HG03457 (cell line): ENCODE data around the gene MICAL3.
"Not testable (repeated sequence)": the region's sequence is repeated elsewhere in the genome, so short reads cannot be mapped to it uniquely, and the experiment has no call there.

Source experiments
- ATAC-seq: cut with Tn5 transposase; IDR thresholded peaks from one replicate; pipeline ENCODE4 v1.9.1; 2021; ENCODE audit warnings: moderate number of reproducible peaks; ENCODE audit not compliant: unreplicated experiment

MICAL3 gene

GRCh38 chr22:18059473-18059872 is 35.1 kb upstream of the MICAL3 start:
- no peak for ATAC-seq

DNA sequence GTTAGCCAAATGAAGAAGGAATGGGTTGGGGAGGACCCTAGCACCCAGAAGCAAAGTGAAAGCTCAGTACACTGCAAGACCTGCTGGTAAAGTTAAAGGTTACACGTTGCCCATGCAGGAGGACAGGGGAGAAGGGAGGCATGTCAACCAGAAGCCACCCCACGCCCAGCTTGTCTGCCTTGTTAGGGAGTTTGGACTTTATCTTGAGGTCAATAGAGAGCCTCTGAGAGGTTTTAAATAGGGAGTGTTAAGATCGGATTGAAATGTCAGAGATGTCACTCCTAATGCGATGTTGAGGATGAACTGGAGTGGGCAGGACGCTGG is 34.7 kb upstream of the MICAL3 start:
- ATAC-seq: no peak

DNA sequence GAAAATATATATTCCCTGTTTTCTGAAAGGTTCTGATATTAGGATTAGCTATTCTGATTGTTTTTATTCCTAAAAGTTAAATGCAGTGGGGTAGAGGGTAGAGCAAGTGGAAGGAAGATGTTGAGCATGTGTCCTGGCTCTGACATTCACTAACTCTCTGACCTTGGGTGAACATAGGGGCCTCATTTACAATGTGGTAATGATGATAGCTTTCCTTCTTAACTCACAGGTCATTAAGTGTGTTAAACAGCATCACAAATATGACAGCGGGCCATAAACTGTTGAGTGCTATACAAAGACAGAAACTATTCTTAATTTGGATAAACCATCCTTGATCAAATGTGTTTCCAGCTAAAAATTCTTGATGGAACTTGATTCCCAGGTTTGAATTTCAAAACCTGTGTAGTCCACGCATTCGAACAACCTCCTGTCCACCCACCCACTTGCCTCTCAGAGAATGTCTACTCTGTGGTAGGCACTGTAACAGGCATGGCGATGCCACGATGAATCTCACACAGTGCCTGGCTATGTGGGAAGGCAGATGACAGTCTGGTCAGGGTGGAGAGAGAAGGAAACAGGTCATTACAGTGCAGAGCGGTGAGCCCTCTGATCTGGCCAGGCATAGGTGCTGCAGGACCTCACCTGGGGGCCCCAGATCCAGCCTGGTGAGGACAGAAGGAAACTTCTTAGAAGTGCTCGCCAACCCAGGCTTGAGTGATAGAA is 34.2 kb upstream of the MICAL3 start:
- ATAC-seq: no peak

- ATAC-seq: no peak
These were observed 33.3 kb upstream of the MICAL3 start for GRCh38 chr22:18057568-18058209.

DNA sequence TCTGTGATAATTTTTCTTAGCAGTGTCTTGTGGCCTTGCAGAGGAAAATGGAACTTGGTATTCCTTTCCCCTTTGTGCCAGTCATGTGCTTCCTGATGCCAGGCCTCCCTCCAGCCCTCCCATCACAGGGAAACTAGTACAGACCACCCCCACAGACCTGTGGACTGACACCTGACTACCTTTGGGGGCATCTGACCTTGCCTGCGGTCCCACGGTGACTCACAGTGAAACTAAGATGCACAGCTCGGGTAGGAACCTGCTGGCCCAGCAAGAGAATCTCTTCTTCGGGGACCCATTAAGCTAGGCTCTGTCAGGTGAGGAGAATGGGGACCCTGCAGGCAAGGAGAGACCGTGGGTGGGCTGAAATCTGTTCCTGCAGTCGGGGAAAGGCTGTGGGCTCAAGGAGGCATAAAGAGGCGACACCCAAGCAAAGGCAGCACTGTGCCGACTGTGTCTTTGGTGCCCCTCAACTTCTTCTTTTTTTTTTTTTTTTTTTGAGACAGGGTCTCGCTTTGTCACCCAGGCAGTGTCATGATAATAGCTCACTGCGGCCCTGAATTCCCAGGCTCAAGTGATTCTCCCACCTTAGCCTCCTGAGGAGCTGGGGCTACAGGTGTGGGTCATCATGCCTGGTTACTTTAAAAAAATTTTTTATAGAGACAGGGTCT is 32.6 kb upstream of the MICAL3 start:
- ATAC-seq: no peak

GRCh38 chr22:18056161-18056666 is 31.9 kb upstream of the MICAL3 start:
- ATAC-seq: no peak

DNA sequence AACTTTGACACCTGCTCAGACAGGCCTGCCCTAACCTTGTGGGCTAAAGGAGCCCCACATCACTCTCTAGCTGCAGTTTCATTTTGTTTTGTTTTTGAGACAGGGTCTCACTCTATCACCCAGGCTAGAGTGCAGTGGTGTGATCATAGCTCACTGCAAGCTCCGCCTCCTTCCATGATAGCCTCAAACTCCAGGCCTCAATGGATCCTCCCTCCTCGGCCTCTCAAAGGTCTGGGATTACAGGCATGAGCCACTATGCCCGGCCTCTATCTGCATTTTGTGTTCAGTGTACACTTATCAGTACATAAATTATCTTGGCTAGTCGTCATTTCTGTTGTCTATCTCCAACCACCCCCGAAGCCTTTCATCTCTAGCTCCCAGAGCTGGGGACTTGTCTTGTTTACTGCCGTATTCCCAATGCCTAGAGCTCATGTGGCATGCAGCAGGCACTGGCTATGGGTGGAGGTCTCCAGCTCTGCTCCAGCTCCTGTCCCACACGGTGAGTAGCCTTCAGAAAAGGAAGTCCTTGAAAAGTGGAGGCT is 31.3 kb upstream of the MICAL3 start:
- no peak for ATAC-seq

- not testable (repeated sequence) for ATAC-seq
These were observed 29.0 kb upstream of the MICAL3 start for GRCh38 chr22:18053216-18053946.

DNA sequence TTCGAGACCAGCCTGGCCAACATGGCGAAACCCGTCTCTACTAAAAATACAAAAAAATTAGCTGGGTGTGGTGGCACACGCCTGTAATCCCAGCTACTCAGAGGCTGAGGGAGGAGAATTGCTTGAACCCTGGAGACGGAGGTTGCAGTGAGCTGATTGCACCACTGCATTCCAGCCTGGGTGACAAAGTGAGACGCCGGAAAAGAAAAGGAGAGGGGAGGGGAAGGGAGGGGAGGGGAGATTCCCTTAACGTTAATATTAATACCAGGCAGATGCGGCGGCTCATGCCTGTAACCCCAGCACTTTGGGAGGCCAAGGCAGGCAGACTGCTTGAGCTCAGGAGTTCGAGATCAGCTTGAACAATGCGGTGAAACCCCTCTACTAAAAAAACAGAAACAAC is 26.8 kb upstream of the MICAL3 start:
- not testable (repeated sequence) for ATAC-seq

DNA sequence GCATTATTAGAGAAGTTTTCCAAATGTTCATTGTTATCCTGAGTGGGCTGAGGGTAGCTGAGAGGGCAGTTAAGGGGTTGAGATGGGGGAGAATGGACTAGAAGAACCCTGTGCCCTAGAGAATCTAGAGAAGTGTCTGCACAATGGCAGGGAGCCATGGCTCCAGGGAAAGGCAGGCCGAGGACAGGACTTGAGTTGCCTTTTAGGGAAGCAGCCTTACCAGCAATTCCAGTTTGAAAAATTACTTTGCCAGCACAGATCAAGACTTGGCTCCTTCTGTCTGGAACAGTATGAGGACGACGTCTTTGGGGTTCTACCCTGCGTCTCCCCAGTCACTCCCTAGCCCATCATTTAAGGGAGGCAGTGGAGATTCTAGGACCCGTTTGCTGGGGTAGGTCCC is 25.7 kb upstream of the MICAL3 start:
- ATAC-seq: no peak

DNA sequence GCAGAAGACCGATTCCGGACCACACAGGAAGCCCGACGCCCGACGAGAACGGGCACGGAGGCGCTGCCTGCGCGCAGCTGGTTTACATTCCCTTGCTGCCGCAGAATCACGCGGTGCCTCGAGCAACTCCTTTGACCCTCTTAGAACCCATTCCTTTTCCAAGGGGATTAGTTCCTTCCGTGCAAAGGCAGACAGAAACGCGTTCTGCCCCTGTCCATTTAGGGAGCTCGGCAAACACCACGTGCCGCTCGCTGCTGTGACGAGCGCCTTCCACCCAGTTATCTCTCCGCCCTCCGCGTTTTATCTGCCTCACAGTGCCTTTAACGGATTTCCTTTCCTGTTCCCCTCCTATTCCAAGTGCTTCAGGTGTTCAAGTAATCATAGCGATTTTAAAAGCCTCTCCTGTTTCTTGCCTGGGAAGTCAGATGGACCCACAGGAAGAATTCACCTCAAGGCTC is 24.1 kb upstream of the MICAL3 start:
- ATAC-seq: no peak

GRCh38 chr22:18048041-18048440 is 23.7 kb upstream of the MICAL3 start:
- no peak for ATAC-seq

- no peak for ATAC-seq
These were observed 21.4 kb upstream of the MICAL3 start for GRCh38 chr22:18045794-18046193.

DNA sequence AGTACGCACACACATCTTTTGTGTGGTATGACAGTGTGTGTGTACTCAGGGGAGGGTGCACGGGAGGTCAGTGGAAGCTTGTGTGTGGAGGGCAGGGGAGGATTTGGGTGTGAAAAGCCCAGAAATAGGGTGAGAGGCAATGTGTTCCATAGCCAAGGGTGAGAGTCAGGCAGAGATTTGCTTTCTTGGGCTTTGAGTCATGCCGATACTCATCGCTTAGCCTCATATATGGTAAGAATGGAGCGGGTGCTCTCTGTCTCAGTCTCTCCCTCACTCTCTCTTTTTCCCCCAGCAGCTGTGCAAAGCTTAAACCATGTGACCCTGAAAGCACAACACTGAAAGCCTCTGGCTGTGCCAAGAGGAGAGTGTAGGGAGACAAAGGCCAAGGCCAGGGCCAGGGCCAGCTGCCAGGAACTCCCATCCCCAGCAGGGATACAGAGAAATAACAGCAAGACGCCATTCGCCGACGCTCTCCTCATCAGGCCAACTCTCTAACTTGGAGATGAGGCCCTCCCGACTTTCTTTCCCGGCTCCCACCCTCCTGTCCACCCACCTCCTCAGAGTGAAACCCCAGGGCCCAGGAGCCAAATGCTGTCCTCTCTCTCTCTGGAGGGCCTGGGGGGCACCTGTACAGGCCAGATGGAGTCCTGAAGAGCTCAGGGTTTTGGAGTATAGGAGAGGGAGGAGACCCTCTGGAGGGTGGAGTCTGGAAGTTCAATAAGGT is 20.3 kb upstream of the MICAL3 start:
- no peak for ATAC-seq

DNA sequence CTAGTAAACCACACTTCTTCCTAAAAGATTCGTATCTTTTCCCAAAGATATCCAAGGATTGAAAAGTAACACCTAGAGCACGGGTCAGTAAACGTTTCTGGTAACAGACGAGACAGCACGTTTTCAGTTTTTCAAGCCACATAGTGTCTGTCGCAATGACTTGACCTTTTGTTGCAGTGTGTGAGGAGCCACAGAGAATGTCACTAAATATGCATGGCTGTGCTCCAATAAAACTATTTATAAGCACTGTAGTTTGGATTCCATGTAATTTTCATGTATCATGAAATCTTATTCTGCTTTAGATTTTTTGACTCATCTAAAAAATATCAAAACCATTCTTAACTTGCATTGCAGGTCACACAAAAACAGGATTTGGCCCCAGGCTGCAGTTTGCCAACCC is 18.3 kb upstream of the MICAL3 start:
- no peak for ATAC-seq

DNA sequence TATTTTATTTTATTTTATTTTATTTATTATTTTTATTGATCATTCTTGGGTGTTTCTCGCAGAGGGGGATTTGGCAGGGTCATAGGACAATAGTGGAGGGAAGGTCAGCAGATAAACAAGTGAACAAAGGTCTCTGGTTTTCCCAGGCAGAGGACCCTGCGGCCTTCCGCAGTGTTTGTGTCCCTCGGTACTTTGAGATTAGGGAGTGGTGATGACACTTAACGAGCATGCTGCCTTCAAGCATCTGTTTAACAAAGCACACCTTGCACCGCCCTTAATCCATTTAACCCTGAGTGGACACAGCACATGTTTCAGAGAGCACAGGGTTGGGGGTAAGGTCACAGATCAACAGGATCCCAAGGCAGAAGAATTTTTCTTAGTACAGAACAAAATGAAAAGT is 16.5 kb upstream of the MICAL3 start:
- not testable (repeated sequence) for ATAC-seq

- no peak for ATAC-seq
These were observed 11.4 kb upstream of the MICAL3 start for GRCh38 chr22:18035751-18036150.

DNA sequence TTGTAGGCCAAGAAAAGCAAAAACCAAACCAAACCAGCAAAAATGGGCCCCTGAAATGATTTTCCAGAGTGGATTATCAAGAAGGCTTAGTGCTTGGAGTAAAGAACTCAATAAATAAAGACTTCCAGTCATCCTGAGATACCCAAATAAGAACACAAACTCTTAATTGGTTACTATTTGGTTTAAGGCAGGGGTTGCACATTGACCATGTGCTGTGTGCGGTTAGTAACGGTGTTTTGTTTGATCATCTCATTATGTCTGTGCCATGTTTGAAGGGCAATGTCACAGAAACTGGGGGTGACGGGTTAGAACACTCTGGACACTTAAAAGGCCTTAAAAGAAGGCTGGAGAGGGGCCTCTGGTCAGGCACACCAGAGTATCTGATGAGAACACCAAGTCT is 9.7 kb upstream of the MICAL3 start:
- ATAC-seq: no peak

DNA sequence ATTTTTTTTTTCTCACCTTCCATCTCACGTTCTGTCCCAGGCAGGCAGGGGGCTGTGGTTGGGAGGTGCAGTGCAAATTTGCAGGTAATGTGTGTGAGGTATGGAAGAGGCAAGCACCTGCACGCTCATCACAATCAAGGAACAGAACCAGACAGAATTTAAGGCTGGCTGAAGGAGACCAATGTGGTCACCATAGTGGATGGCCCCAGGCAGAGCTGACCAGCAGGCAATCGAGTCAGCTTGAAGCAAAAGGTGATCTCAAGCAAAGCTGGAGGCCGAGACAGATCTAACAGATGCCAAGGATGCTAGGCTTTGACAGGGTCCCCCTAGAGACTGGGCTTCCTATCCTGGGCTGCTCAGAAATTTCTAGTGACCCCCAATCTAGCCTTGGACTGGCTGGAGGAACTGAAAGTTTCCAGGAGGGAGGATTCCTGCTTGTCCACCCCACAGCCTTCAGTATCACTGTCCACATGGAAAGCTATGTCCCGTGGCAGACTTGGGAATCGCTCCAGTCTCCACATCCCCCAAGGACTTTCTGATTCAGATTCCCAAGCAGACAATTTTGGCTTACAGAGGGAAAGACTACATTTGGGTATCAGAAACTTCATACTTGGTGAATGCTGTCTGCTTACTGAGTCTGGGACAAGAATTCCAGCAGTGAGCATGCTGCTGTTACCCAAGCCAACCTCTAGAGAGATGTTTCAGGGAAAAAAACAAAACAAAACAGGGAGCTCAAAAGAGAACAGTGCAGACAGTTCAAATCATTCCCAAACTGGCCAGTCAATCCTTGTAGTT is 9.0 kb upstream of the MICAL3 start:
- ATAC-seq: no peak
